Nephron (organoid): Measurements from ENCODE around the gene RFX6.

Experiments used
- H3K27ac Mint-ChIP-seq, 3 experiments: 2 replicates each; pipeline ENCODE4 v1.8.0; 2020; ENCODE audit warnings: mixed read lengths in 3 of 3, mild to moderate bottlenecking in 2 of 3, moderate library complexity in 1 of 3
- H3K27me3 Mint-ChIP-seq: 2 replicates; pipeline ENCODE4 v1.8.0; 2021; ENCODE audit warnings: low read depth, mild to moderate bottlenecking, moderate library complexity, mixed read lengths
- H3K36me3 Mint-ChIP-seq: 2 replicates; pipeline ENCODE4 v1.8.0; 2020; ENCODE audit warnings: low read depth, mixed read lengths
- H3K4me1 Mint-ChIP-seq: 2 replicates; pipeline ENCODE4 v1.8.0; 2020; ENCODE audit warnings: mixed read lengths
- H3K4me3 Mint-ChIP-seq, 3 experiments: 2 replicates each; pipeline ENCODE4 v1.8.0; 2020; ENCODE audit warnings: mild to moderate bottlenecking in 3 of 3, mixed read lengths in 3 of 3, moderate library complexity in 2 of 3
- H3K9me3 Mint-ChIP-seq: 2 replicates; pipeline ENCODE4 v1.8.0; 2020; ENCODE audit warnings: mixed read lengths
- TF ChIP-seq, protein P1 (sequence below), 3 experiments: fragments of 200-600 bp; sonication (generic); IDR thresholded peaks; one replicate each; pipeline ENCODE4 v1.5.0; 2021; ENCODE audit warnings: antibody characterized with exemption in 3 of 3; ENCODE audit not compliant: unreplicated experiment in 3 of 3

The RFX6 gene

GRCh38 chr6:116887168-116887567 is 10.1 kb downstream of the RFX6 start:
- Mint-ChIP-seq H3K9me3 (no peaks in the 10 kb centered on the region), H3K27ac (no peak overlapping the region), H3K4me3 (no peak overlapping the region), H3K36me3 (no peaks in the 10 kb centered on the region), H3K27me3 (peaks cover 28% of the 10 kb centered on the region), H3K4me1 (no peaks in the 10 kb centered on the region)
- TF ChIP-seq, protein P1, sequence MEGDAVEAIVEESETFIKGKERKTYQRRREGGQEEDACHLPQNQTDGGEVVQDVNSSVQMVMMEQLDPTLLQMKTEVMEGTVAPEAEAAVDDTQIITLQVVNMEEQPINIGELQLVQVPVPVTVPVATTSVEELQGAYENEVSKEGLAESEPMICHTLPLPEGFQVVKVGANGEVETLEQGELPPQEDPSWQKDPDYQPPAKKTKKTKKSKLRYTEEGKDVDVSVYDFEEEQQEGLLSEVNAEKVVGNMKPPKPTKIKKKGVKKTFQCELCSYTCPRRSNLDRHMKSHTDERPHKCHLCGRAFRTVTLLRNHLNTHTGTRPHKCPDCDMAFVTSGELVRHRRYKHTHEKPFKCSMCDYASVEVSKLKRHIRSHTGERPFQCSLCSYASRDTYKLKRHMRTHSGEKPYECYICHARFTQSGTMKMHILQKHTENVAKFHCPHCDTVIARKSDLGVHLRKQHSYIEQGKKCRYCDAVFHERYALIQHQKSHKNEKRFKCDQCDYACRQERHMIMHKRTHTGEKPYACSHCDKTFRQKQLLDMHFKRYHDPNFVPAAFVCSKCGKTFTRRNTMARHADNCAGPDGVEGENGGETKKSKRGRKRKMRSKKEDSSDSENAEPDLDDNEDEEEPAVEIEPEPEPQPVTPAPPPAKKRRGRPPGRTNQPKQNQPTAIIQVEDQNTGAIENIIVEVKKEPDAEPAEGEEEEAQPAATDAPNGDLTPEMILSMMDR (IDR thresholded peaks at IDR 0.05; ENCODE audit: unreplicated experiment in 3 of 3), result no peak

DNA sequence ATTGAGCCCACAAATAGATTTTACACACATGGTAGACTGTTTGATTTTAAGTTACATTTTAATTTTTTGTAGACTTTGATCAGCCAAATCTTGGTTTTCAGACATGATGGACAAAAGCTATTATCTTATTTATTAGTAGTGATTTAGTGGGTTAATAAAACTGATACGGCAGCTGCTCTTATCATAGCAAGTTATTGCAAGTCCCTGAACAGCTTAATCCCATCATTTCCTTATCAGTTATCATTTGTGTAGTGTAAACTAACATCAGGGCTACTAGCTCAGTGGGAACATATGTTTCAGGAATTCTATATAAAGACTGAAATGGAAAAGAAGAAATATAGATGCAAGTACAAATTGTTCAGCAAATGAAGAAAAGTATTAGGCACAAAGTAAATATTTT is 10.9 kb downstream of the RFX6 start:
- Mint-ChIP-seq H3K27me3 (peaks cover 25% of the 10 kb centered on the region), H3K36me3 (no peaks in the 10 kb centered on the region), H3K27ac (no peak overlapping the region), H3K9me3 (no peaks in the 10 kb centered on the region), H3K4me1 (no peaks in the 10 kb centered on the region), H3K4me3 (no peak overlapping the region)
- TF ChIP-seq, protein P1 (IDR thresholded peaks at IDR 0.05; ENCODE audit: unreplicated experiment in 3 of 3), result no peak

DNA sequence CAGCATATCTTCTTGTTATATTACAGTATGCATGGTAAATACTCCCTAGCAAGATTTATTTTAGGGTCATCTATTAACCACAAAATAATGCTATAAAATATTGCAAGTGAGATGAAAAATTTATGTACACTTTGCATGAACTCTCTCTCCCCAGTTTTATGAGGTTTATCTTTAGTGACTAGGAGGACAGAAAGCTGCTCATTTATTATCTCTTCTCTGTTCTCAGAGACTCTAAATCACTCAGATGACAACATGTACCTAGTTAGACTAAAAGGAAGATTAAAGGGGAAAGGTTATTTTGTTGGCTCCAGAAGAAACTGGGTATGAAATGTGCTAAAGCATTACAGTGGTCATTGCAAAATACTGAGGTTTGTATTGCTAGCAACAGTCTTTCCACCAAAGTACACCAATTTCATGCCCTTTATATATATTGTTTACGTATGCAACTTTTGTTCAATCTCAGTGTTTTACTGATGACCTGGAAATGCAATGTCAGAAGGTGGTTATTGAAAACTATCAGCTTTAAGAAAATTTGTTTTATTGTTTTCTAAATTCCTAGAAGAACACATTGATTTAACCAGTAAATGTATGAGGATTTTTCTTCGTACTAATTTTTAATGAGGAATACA is 11.8 kb downstream of the RFX6 start:
- H3K4me3 Mint-ChIP-seq, result no peak overlapping the region
- H3K4me1 Mint-ChIP-seq, result no peaks in the 10 kb centered on the region
- H3K27me3 Mint-ChIP-seq, result peaks cover 21% of the 10 kb centered on the region
- H3K27ac Mint-ChIP-seq, result no peak overlapping the region
- TF ChIP-seq, protein P1 (IDR thresholded peaks at IDR 0.05; ENCODE audit: unreplicated experiment in 3 of 3), result no peak
- H3K9me3 Mint-ChIP-seq, result no peaks in the 10 kb centered on the region
- no peaks in the 10 kb centered on the region for H3K36me3 Mint-ChIP-seq

DNA sequence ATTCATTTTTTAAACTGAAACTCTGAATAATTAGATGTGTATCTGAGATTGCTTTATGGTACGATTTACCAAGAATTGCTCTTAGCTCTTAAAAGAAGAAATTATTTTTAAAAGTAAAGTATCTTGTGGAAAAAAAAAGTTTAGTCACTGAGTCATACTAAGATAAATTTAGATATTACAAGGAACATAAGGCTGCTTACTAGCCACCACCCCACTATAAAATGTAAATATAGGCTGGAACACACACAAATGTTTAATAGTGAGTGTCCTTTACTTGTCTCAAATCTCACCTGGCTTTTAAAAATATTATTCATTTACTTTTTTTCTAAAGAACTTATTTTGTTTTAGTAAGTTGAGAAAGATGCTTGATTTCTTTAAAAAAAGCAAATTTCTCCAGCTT is 17.6 kb downstream of the RFX6 start:
- TF ChIP-seq, protein P1 (IDR thresholded peaks at IDR 0.05; ENCODE audit: unreplicated experiment in 3 of 3), result no peak
- Mint-ChIP-seq H3K27ac (no peak overlapping the region), H3K4me3 (no peak overlapping the region), H3K36me3 (no peaks in the 10 kb centered on the region), H3K27me3 (peaks cover 15% of the 10 kb centered on the region), H3K9me3 (no peaks in the 10 kb centered on the region), H3K4me1 (no peaks in the 10 kb centered on the region)

DNA sequence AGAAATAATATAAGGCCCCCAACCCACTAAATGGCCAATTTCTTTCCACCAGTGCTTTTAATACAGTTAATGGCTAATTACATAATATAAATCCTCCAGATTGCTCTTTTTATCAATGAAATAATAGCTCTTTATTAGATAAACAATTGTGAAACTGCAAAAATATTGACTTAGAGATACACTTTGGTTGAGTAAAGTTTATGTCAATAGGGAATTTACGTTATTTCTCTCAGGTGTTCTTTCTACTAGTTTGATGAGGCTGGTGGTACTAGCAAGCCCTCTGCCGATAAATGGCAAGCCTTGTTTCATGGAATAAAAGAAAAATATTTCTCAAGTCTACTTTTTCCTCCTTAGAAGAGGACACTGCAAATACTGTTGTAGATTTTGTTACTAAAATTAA is 18.9 kb downstream of the RFX6 start:
- Mint-ChIP-seq H3K27me3 (peaks cover 7% of the 10 kb centered on the region), H3K9me3 (no peaks in the 10 kb centered on the region), H3K4me1 (no peaks in the 10 kb centered on the region)

DNA sequence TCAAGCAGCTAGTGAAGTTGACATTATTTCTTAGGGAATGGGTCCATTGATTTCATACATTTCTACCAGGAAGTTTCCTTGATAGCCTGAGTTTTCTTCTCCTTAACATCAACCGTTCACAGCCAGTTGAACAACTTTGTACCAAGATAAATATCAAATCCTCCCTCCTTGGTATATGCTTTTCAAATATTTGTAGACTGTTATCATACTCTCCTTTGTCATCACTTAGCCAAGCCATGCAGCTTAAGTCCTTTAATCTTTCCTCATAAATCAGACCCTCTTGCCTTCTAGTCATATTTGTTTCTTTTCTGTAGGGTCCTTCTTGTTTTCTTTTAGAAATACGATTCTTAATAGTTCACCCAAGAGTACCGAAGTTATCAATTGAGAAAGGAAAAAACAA is 25.6 kb downstream of the RFX6 start:
- Mint-ChIP-seq H3K36me3 (no peaks in the 10 kb centered on the region), H3K27ac (no peak overlapping the region), H3K4me3 (no peak overlapping the region), H3K9me3 (peaks cover 8% of the 10 kb centered on the region), H3K27me3 (peaks cover 7% of the 10 kb centered on the region), H3K4me1 (no peaks in the 10 kb centered on the region)
- TF ChIP-seq, protein P1 (IDR thresholded peaks at IDR 0.05; ENCODE audit: unreplicated experiment in 3 of 3), result no peak

More for the DNA sequence above, 18.9 kb downstream of the RFX6 start:
- Mint-ChIP-seq H3K36me3 (no peaks in the 10 kb centered on the region), H3K4me3 (no peak overlapping the region), H3K27ac (no peak overlapping the region)
- TF ChIP-seq, protein P1 (IDR thresholded peaks at IDR 0.05; ENCODE audit: unreplicated experiment in 3 of 3), result no peak
